ENCODE data around the gene EXD3. TPM values are rescaled to one million over a fixed set of nuclear protein-coding genes. Genes with fewer than 3 reads are reported as not detected.
A peak's percentile ranks its signal among the peaks of the same experiment; 100 is the strongest.

Gene EXD3
- total and polyA plus RNA-seq, 2 of the 4 experiments (the other 2 are of a cell fraction), result 1.1 to 7.4 TPM

- no peak overlapping the region for H2BK5ac ChIP-seq (ENCODE audit: low read depth, low read length, poor library complexity, severe bottlenecking)
- in situ Hi-C loops (cut with MboI; ENCODE audit: low sequenced_read_pairs), result loop anchor here (5.0 kb wide), 2 partner anchors 108 to 233 kb away; no protein-coding TSS in a partner anchor
- H3K4me2 ChIP-seq (ENCODE audit: low read depth, low read length), result no peak overlapping the region
- no peak overlapping the region for H2BK15ac ChIP-seq (ENCODE audit: low read depth, low read length)
- no peaks in the 10 kb centered on the region for H3K79me1 ChIP-seq (ENCODE audit: low read depth in 1 of 2, low read length in 2 of 2)
- peak; percentile 27 for DNase-seq
- H3K36me3 ChIP-seq (ENCODE audit: control insufficient read depth, insufficient read depth, low read length), result no peaks in the 10 kb centered on the region
- no TSS peak for BruUV-seq (replicated peaks)
- H2BK20ac ChIP-seq (ENCODE audit: low read depth, low read length), result no peak overlapping the region
- peaks cover 28% of the 10 kb centered on the region for H3K27me3 ChIP-seq (ENCODE audit: control insufficient read depth, insufficient read depth, low read length)
- ChIA-PET POLR2A (ENCODE audit: unreplicated experiment) (no interaction called here), CTCF (no interaction called here)
- H3K4ac ChIP-seq (ENCODE audit: low read depth, low read length), result no peak overlapping the region
- H3K14ac ChIP-seq (replicated peaks; ENCODE audit: low read depth, low read length), result no peak overlapping the region
- no peak overlapping the region for H2BK120ac ChIP-seq (ENCODE audit: low read depth, low read length)
- H2AK9ac ChIP-seq (replicated peaks; ENCODE audit: low read depth, low read length, poor library complexity), result no peak overlapping the region
- no peak overlapping the region for H3K9ac ChIP-seq (ENCODE audit: low read depth, low read length)
- H2AK5ac ChIP-seq (ENCODE audit: low read depth, low read length), result no peak overlapping the region
- no peak overlapping the region for H3K4me3 ChIP-seq (ENCODE audit: insufficient read depth, low read depth, low read length)
- intact Hi-C loops (cut with micrococcal nuclease), result loop anchor here (2.0 to 5.0 kb wide), 2 partner anchors 150 to 233 kb away; no protein-coding TSS in a partner anchor
- H4K91ac ChIP-seq (ENCODE audit: insufficient read depth, low read depth, low read length), result no peak overlapping the region
- peak overlapping the region; percentile 76 for H2AFZ ChIP-seq (replicated peaks; ENCODE audit: low read length, poor library complexity)
- no peak overlapping the region for H3K23ac ChIP-seq (ENCODE audit: low read depth, low read length)
- 36% methylated on average over 14 of the region's 35 CpGs; no CpG with 5 or more reads in 1 of the 2 experiments for WGBS, 2 experiments (ENCODE audit: extremely low coverage in 2 of 2, insufficient read length in 1 of 2)
- ATAC-seq (ENCODE audit: low read depth), result no peak
- no peaks in the 10 kb centered on the region for H3K9me1 ChIP-seq (ENCODE audit: insufficient read depth, low read length)
- no peaks in the 10 kb centered on the region for H3K4me1 ChIP-seq (ENCODE audit: control insufficient read depth, insufficient read depth, low read length)
- H4K5ac ChIP-seq (ENCODE audit: low read depth, low read length), result no peak overlapping the region
- H3K27ac ChIP-seq (ENCODE audit: insufficient read depth, low read length), result no peak overlapping the region
- no peak overlapping the region for H3K56ac ChIP-seq (ENCODE audit: extremely low read depth, insufficient read depth, low read length)
- no peaks in the 10 kb centered on the region for H4K20me1 ChIP-seq (ENCODE audit: insufficient read depth, low read length)
- H3K9me3 ChIP-seq (ENCODE audit: control insufficient read depth, insufficient read depth, low read length), result peaks cover 5% of the 10 kb centered on the region; the same call in 1 of the 2 replicates
- no peak for TF ChIP-seq FOS (IDR thresholded peaks at IDR 0.05; ENCODE audit: low read depth, low read length)
- no peak for TF ChIP-seq CEBPB (IDR thresholded peaks at IDR 0.05; ENCODE audit: low read depth, low read length)
- no peak for TF ChIP-seq BHLHE40 (IDR thresholded peaks at IDR 0.05; ENCODE audit: low read depth, low read length)
- no peak for TF ChIP-seq RFX5 (IDR thresholded peaks at IDR 0.05; ENCODE audit: low read depth, low read length)
- no peak for TF ChIP-seq POLR2A (IDR thresholded peaks at IDR 0.05; ENCODE audit: low read depth, low read length)
- TF ChIP-seq SMC3 (IDR thresholded peaks at IDR 0.05; ENCODE audit: low read depth, low read length), result peak; percentile 14; the same call in 1 of the 2 replicates
- no peak for TF ChIP-seq MXI1 (IDR thresholded peaks at IDR 0.05; ENCODE audit: borderline replicate concordance, low read depth, low read length)
- TF ChIP-seq NFE2L2 (IDR thresholded peaks at IDR 0.05; ENCODE audit: low read depth, low read length), result no peak
- TF ChIP-seq RAD21 (IDR thresholded peaks at IDR 0.05; ENCODE audit: low read length), result 0 out of 2 replicates have a peak, but pooled peaks have one; percentile 22
- no peak for TF ChIP-seq MAZ (IDR thresholded peaks at IDR 0.05; ENCODE audit: borderline replicate concordance, low read depth, low read length)
- peak; percentile 36 for TF ChIP-seq CTCF (conservative IDR thresholded peaks at IDR 0.05; ENCODE audit: low read depth, low read length)
- TF ChIP-seq USF2 (IDR thresholded peaks at IDR 0.05; ENCODE audit: low read depth, low read length), result no peak
- dilution Hi-C loops (cut with HindIII; ENCODE audit: low sequenced_read_pairs, unreplicated experiment), result no loop called here
- H4K8ac ChIP-seq (ENCODE audit: low read depth in 2 of 2, low read length in 2 of 2), result no peak overlapping the region
- H3K18ac ChIP-seq (ENCODE audit: low read depth, low read length), result no peak overlapping the region
These were observed 128.2 kb downstream of the EXD3 start for GRCh38 chr9:137294681-137295237.

Data from IMR-90 (cell line).